Natural killer cell (primary cell): ENCODE measurements around the gene FAM83B. TPM values are rescaled to one million over a fixed set of nuclear protein-coding genes. Genes with fewer than 3 reads are reported as not detected.

Source experiments
- ATAC-seq, 3 donors: fragments of 150-1000 bp in 2 of 3; fragments of 200-7000 bp in 1 of 3; cut with Tn5 transposase; 1 replicate in 1 of 3; 2 replicates in 2 of 3; pipeline ENCODE4 v1.10.0; 2021; ENCODE audit warnings: mild to moderate bottlenecking in 2 of 3, moderate library complexity in 2 of 3
- DNase-seq, 2 donors: peaks; one replicate each; pipeline versions ENCODE4 v3.0.0 to v3.0.0-alpha.2; 2013 to 2021; ENCODE audit warnings: mixed read lengths in 1 of 2
- H3K27ac ChIP-seq: one replicate; pipeline ENCODE4 v1.5.1; 2013; ENCODE audit warnings: mild to moderate bottlenecking, low read length
- H3K27me3 ChIP-seq: one replicate; pipeline ENCODE4 v1.6.1; 2013; ENCODE audit warnings: low read length; ENCODE audit not compliant: control insufficient read depth, insufficient read depth
- H3K36me3 ChIP-seq: one replicate; pipeline ENCODE4 v1.6.1; 2013; ENCODE audit warnings: low read length; ENCODE audit not compliant: control insufficient read depth, insufficient read depth
- H3K4me1 ChIP-seq: one replicate; pipeline ENCODE4 v1.6.1; 2013; ENCODE audit warnings: low read length; ENCODE audit not compliant: control insufficient read depth, insufficient read depth
- H3K4me3 ChIP-seq: one replicate; pipeline ENCODE4 v1.5.1; 2013; ENCODE audit warnings: low read length
- H3K9me3 ChIP-seq: one replicate; pipeline ENCODE4 v1.6.1; 2013; ENCODE audit warnings: low read length; ENCODE audit not compliant: control insufficient read depth, insufficient read depth
- H3K27ac Mint-ChIP-seq, 2 donors: one replicate each; pipeline ENCODE4 v1.8.0; 2022; ENCODE audit warnings: mild to moderate bottlenecking in 2 of 2, mixed read lengths in 2 of 2, moderate library complexity in 1 of 2
- H3K27me3 Mint-ChIP-seq, 2 donors: one replicate each; pipeline ENCODE4 v1.8.0; 2022; ENCODE audit warnings: low read depth in 2 of 2, mixed read lengths in 2 of 2
- H3K36me3 Mint-ChIP-seq: one replicate; pipeline ENCODE4 v1.8.0; 2022; ENCODE audit warnings: mixed read lengths
- H3K4me1 Mint-ChIP-seq, 2 donors: one replicate each; pipeline ENCODE4 v1.8.0; 2022; ENCODE audit warnings: mixed read lengths in 2 of 2
- H3K4me3 Mint-ChIP-seq: one replicate; pipeline ENCODE4 v1.8.0; 2022; ENCODE audit warnings: mild to moderate bottlenecking, moderate library complexity, mixed read lengths
- H3K9me3 Mint-ChIP-seq, 2 donors: one replicate each; pipeline ENCODE4 v1.8.0; 2022; ENCODE audit warnings: mixed read lengths in 2 of 2
- WGBS: methylation state at CpG from one replicate; pipeline ENCODE4 v1.1.7; 2013; ENCODE audit warnings: missing lambda C conversion rate; ENCODE audit not compliant: insufficient coverage; 5-methylcytosine and 5-hydroxymethylcytosine counted together
- intact Hi-C: fragments of 100-400 bp; cut with micrococcal nuclease; formaldehyde crosslinking; loops from one replicate; pipeline ENCODE4 v1.14.2; 2022
- total RNA-seq, 4 donors: library from RNA; stranded (reverse); fragments of 120-200 nt in 1 of 4; gene quantifications; one replicate each; pipeline versions ENCODE4 v1.2.3 to v1.2.4, GENCODE V29; 2013 to 2022
- TF ChIP-seq, protein P1 (sequence below): fragments of 200-600 bp; IDR thresholded peaks from one replicate; pipeline ENCODE4 v1.8.0; 2022; ENCODE audit warnings: antibody characterized with exemption

Gene FAM83B
- total RNA-seq, 3 donors from 2014 or later (not counting 1 experiment from before 2014, with no cell fraction given) = not detected

- Histone ChIP-seq H3K36me3 (no peaks in the 10 kb centered on the region), H3K4me3 (no peak overlapping the region), H3K27me3 (no peaks in the 10 kb centered on the region), H3K4me1 (no peaks in the 10 kb centered on the region), H3K9me3 (no peaks in the 10 kb centered on the region), H3K27ac (no peak overlapping the region)
- H3K27ac Mint-ChIP-seq = no peak overlapping the region
- H3K4me1 Mint-ChIP-seq = peaks cover 0 to 4% of the 10 kb centered on the region in 2 donors
- H3K4me3 Mint-ChIP-seq = no peak overlapping the region
- TF ChIP-seq, protein P1, sequence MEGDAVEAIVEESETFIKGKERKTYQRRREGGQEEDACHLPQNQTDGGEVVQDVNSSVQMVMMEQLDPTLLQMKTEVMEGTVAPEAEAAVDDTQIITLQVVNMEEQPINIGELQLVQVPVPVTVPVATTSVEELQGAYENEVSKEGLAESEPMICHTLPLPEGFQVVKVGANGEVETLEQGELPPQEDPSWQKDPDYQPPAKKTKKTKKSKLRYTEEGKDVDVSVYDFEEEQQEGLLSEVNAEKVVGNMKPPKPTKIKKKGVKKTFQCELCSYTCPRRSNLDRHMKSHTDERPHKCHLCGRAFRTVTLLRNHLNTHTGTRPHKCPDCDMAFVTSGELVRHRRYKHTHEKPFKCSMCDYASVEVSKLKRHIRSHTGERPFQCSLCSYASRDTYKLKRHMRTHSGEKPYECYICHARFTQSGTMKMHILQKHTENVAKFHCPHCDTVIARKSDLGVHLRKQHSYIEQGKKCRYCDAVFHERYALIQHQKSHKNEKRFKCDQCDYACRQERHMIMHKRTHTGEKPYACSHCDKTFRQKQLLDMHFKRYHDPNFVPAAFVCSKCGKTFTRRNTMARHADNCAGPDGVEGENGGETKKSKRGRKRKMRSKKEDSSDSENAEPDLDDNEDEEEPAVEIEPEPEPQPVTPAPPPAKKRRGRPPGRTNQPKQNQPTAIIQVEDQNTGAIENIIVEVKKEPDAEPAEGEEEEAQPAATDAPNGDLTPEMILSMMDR = no peak
- DNase-seq (no peak), ATAC-seq (no peak)
- 100% methylated on average over 1 of the region's 1 CpG for WGBS
- peaks cover 0 to 2% of the 10 kb centered on the region in 2 donors for H3K9me3 Mint-ChIP-seq
- H3K36me3 Mint-ChIP-seq = no peaks in the 10 kb centered on the region
- intact Hi-C loops = no loop called here
- peaks cover 0 to 2% of the 10 kb centered on the region in 2 donors for H3K27me3 Mint-ChIP-seq
These were observed 44.9 kb upstream of the FAM83B start for GRCh38 chr6:54801669-54802068.

GRCh38 chr6:54802775-54803634 lies 43.6 kb upstream of the FAM83B start:
- Mint-ChIP-seq H3K4me3 (no peak overlapping the region), H3K27ac (no peak overlapping the region), H3K4me1 (peaks cover 0 to 4% of the 10 kb centered on the region in 2 donors), H3K36me3 (no peaks in the 10 kb centered on the region), H3K9me3 (peaks cover 0 to 2% of the 10 kb centered on the region in 2 donors), H3K27me3 (peaks cover 0 to 2% of the 10 kb centered on the region in 2 donors)
- Histone ChIP-seq H3K27me3 (no peaks in the 10 kb centered on the region), H3K4me3 (no peak overlapping the region), H3K9me3 (no peaks in the 10 kb centered on the region), H3K4me1 (no peaks in the 10 kb centered on the region), H3K27ac (no peak overlapping the region), H3K36me3 (no peaks in the 10 kb centered on the region)
- TF ChIP-seq, protein P1 = no peak
- ATAC-seq (no peak), DNase-seq (no peak)
- 75% methylated on average over 4 of the region's 5 CpGs for WGBS
- intact Hi-C loops = no loop called here

DNA sequence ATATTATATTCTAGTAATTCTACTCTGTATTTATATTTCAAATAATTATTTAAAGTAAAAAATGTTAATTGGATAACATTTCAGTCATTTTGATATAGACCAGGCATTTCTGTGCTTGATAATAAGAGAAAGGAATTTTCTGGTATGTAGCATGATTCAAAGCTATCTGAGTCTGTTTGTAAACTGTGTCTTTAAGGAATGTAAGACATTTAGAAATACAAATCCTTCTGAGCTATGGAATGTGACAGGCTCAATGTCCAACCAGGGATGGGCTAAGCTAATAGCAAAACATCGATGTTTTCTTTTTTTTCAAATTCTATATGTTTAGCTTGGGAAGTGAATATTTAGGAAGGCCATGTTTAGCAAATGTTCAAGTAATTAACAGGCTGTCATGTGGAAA lies 41.5 kb upstream of the FAM83B start:
- no peak for ATAC-seq
- no peaks in the 10 kb centered on the region for H3K9me3 ChIP-seq
- DNase-seq = no peak
- WGBS = 86% methylated on average over 1 of the region's 1 CpG
- H3K4me3 Mint-ChIP-seq = no peak overlapping the region
- intact Hi-C loops = no loop called here
- no peak overlapping the region for H3K27ac Mint-ChIP-seq
- no peaks in the 10 kb centered on the region for H3K36me3 ChIP-seq
- no peaks in the 10 kb centered on the region for H3K4me1 ChIP-seq
- TF ChIP-seq, protein P1 = no peak
- H3K4me3 ChIP-seq = no peak overlapping the region
- H3K36me3 Mint-ChIP-seq = no peaks in the 10 kb centered on the region
- no peaks in the 10 kb centered on the region for H3K27me3 ChIP-seq
- H3K9me3 Mint-ChIP-seq = peaks cover 0 to 5% of the 10 kb centered on the region in 2 donors
- no peak overlapping the region for H3K27ac ChIP-seq
- H3K4me1 Mint-ChIP-seq = peaks cover 0 to 4% of the 10 kb centered on the region in 2 donors
- H3K27me3 Mint-ChIP-seq = peaks cover 0 to 2% of the 10 kb centered on the region in 2 donors
